Peyer's patch (tissue), 4 donors: Measurements from ENCODE around the gene ALG1. TPM values are rescaled to one million over a fixed set of nuclear protein-coding genes. Genes with fewer than 3 reads are reported as not detected.
"Not testable (repeated sequence)": the region's sequence is repeated elsewhere in the genome, so short reads cannot be mapped to it uniquely, and the experiment has no call there.

Source experiments
- DNase-seq, 3 donors: peaks; one replicate each; pipeline ENCODE4 v3.0.0-alpha.2; 2017 to 2019
- H3K27ac ChIP-seq, 4 donors: fragments of 200-600 bp; sonication (generic); one replicate each; pipeline ENCODE4 v1.5.1; 2016 to 2019
- H3K27me3 ChIP-seq, 2 donors: fragments of 200-600 bp; sonication (generic); one replicate each; pipeline ENCODE4 v1.5.1; 2019
- H3K36me3 ChIP-seq, 3 donors: fragments of 200-600 bp; sonication (generic); one replicate each; pipeline ENCODE4 v1.5.1; 2016 to 2019
- H3K4me1 ChIP-seq, 4 donors: fragments of 200-600 bp; sonication (generic); one replicate each; pipeline ENCODE4 v1.5.1; 2016 to 2019
- H3K4me3 ChIP-seq, 4 donors: fragments of 200-600 bp; sonication (generic); 1 replicate in 3 of 4; 2 replicates in 1 of 4; pipeline ENCODE4 v1.5.1; 2016 to 2019; ENCODE audit warnings: mild to moderate bottlenecking in 1 of 4
- H3K9me3 ChIP-seq, 4 donors: fragments of 200-600 bp; sonication (generic); one replicate each; pipeline ENCODE4 v1.5.1; 2016 to 2019; ENCODE audit warnings: mild to moderate bottlenecking in 1 of 4
- POLR2A ChIP-seq, 2 donors: fragments of 450-650 bp; IDR thresholded peaks; one replicate each; pipeline ENCODE4 v1.5.1; 2017; ENCODE audit warnings: antibody characterized with exemption in 2 of 2, mild to moderate bottlenecking in 2 of 2, moderate library complexity in 2 of 2
- total RNA-seq, 4 donors: library from RNA; depleted of rRNA; stranded (reverse); fragments of >200 nt; gene quantifications; one replicate each; pipeline ENCODE4 v1.1.0, GENCODE V29; 2016
- TF ChIP-seq, protein P1 (sequence below), 6 experiments: fragments of 450-650 bp in 4 of 6; fragments of 200-600 bp in 2 of 6; sonication (generic) in 1 of 6; IDR thresholded peaks; one replicate each; pipeline ENCODE4 v1.5.1; 2017 to 2019; ENCODE audit warnings: antibody characterized with exemption in 6 of 6, mild to moderate bottlenecking in 3 of 6, moderate library complexity in 1 of 6

Gene ALG1
- total RNA-seq, 4 donors from 2014 or later: 17.8 to 33.9 (median 23.4) TPM

DNA sequence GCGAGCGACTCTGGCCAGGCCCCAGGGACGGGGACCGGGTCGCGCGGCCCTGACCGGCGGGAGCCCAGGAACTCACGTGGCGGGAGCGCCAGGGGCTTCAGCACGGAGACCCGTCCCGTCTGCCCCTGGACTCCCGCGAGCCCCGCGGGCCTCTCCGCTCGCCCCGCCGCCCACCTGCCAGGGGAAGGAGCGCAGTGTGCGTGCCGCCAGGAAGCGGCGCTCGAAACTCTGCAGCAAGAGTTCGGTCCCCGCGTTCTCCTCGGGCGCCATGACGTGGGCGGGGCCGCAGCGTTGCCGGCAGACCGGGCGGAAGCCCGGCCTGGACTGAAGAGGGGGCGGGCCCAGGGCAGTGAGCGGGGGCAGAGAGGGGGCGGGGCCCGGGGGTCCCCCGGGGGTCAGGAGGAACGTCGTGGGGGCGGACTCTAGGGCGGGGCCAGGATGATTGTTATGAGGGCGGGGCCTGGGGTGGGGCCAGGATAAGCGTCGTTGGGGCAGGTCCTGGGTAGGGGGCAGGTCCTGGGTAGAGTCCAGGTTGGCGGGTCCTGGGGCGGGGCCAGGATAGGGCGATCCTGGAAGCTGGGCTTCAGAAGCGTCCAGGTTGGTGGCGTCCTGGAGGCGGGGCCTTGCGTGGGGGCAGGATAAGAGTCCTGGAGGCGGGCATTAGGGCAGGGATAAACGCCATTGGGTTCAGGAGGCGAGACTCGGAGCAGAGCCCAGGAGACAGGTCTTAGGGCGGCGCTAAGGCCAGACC, 26.0 kb downstream of the ALG1 start, which contains the start of gene EEF2KMT:
EEF2KMT (minus strand) TSS at position 326 of the 751 bp plus-strand sequence; CDS start at position 270, 56 bp downstream.
- H3K9me3 ChIP-seq: not testable (repeated sequence)

DNA sequence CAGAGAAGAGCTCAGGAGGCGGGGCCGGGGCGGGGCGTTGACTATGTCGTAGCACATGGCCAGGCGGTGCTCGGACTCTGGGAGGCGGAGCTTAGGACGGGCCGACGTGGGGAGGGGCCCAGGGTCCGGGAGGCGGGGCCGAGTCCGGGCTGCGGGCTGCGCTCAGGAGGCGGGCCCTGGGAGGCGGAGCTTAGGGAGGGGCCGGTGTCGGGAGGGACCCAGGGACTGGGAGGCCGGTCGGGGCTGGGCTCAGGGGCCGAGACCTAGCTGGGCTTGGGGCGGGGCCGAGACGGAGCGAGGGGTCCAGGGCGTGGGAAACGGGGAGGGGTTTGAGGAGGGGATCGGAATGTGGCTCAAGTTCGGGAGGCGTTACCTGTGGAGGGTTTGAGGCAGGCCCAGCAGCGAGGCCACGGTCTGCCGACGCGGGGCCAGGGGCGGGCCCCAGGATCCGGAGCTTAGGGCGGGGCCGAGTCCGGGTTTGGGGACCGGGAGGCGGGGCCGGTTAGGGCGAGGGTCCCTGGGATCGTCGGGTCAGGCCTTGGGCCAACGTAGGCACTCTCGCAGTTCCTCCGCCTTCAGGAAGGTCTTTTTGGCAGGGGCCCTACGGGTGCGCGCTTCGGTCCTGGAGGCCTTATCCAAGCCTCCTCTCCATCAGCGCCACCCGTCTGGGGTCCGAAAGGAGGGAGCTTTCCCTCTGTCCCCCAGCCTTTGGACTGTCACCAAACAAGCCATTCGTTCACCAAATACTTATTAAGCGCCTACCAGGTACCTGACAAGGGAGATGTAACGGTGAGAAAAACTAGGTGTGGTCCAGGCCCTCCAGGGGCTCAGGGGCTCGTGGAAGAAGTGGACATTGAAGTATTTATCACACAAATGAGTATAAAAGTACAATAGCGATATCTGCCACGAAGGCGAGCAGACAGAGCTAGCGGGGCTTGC, 26.8 kb downstream of the ALG1 start:
- not testable (repeated sequence) for H3K27me3 ChIP-seq, H3K36me3 ChIP-seq, H3K9me3 ChIP-seq, H3K4me1 ChIP-seq
- Histone ChIP-seq H3K27ac (peak overlapping the region; percentile 74 to 91 (median 83)), H3K4me3 (peak overlapping the region; percentile 72 to 99 (median 89))
- DNase-seq: peak; percentile 86 to 98 (median 87)

More for the DNA sequence above, 26.0 kb downstream of the ALG1 start, which contains the start of gene EEF2KMT:
- peak; percentile 97 to 99 (median 99) for DNase-seq
- not testable (repeated sequence) for H3K27me3 ChIP-seq, H3K36me3 ChIP-seq, H3K4me1 ChIP-seq
- peak within 1 kb of the TSS; percentile 72 to 99 (median 89) for H3K4me3 ChIP-seq
- peak within 1 kb of the TSS; percentile 74 to 91 (median 83) for H3K27ac ChIP-seq
- peak in 1 of 2 donors; percentile 12 for TF ChIP-seq POLR2A (IDR thresholded peaks at IDR 0.05)

DNA sequence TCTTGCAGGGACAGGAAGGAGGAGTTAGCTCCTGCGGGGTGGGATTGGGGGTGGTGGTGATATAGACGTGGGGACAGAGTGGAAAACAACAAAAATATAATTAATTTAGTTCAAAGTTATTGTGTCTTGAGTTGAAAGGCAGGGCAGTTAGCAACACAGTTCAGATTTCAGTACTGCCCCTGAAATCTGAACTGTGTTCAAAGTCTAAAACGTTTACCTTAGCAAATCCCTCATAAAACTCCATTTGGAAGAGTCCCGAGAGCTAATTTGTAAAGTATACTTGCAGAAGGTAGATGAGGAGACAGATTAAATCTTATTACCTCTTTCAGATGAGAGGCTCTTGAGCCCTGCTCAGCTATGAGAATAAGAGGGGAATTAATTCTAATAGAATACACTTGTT, 27.5 kb downstream of the ALG1 start:
- DNase-seq: not testable (repeated sequence)
- H3K27ac ChIP-seq: peak overlapping the region in 3 of 4 donors; percentile 74 to 91 (median 85)

DNA sequence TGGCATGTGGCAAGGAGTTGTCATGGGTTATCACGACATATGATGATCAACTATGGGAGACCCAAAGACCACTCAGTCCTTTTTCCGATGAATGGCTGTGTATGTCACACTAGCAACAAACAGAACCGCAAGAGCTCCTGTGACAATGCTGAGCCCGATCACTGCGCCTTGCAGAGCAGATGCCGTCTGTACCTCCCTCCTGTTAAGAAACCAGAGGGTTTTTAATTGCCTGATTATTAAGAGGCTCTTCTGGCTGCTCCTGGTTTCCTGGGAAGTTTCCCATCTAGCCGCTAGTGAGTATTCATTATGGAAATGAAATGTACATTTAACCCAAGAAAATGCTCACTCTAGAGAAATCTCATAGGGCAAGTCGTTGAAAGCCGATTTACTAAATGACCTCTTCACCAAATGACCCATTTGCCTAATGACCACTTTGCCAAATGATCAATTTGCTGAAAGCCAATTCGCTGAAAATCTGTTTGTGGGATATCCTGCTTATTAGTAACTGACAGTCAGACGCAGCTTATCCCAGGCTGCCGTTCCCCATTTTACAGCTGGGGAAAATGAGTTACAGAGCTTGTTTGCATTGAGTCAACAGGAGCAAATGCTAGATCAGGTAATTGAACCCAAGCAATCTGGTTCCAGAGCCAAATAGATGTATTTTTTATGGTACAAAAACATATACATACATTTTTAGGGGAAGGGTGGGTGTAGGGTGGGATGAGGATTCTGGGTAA, 31.8 kb downstream of the ALG1 start:
- not testable (repeated sequence) for H3K9me3 ChIP-seq, H3K4me3 ChIP-seq, H3K27me3 ChIP-seq, DNase-seq, H3K36me3 ChIP-seq, H3K27ac ChIP-seq, H3K4me1 ChIP-seq

More for the DNA sequence above, 27.5 kb downstream of the ALG1 start:
- not testable (repeated sequence) for H3K27me3 ChIP-seq, H3K36me3 ChIP-seq, H3K4me1 ChIP-seq, H3K9me3 ChIP-seq
- peak overlapping the region in 2 of 4 donors; percentile 52 to 99 for H3K4me3 ChIP-seq

DNA sequence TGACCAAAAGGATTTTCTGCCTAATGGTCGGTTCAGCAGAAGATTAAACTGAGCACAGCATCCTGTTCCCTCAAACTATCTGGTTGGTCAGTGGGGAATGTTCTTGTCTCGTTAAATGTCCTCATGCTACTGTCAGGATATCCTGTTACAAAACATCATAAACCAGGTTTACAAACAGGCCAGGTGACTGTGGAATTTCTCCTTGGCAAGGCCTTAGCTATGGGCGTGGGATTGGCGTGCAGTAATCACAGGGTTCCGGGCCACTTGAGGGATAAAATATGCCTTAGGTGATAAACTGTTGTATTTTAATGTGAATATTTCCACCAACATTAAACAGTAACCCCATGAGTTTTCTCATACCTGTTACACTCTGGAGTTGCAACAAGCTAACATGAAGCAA, 33.4 kb downstream of the ALG1 start:
- H3K4me1 ChIP-seq, H3K4me3 ChIP-seq, DNase-seq, H3K27me3 ChIP-seq, H3K27ac ChIP-seq, H3K9me3 ChIP-seq, H3K36me3 ChIP-seq: not testable (repeated sequence)

DNA sequence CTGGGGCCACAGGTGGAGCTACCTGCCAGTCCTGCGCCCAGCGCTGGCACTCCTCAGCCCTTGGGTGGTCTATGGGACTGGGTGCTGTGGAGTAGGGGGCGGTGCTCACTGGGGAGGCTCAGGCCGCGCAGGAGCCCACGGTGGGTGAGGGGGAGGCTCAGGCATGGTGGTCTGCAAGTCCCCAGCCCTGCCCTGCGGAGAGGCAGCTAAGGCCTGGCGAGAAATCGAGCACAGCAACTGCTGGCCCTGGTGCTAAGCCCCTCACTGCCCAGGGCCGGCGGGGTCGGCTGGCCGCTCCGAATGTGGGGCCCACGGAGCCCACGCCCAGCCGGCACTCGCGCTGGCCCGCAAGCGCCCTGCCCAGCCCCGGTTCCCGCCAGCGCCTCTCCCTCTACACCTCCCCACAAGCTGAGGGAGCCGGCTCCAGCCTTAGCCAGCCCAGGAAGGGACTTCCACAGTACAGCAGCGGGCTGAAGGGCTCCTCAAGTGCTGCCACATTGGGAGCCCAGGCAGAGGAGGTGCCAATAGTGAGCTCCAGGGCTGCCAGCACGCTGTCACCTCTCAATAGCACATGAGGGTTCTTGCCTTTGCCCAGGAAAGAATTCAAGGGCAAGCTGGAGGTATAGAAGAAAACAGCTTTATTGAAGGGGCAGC, 37.0 kb downstream of the ALG1 start:
- DNase-seq: no peak
- no peak overlapping the region for H3K27ac ChIP-seq
- no peaks in the 10 kb centered on the region for H3K27me3 ChIP-seq
- H3K9me3 ChIP-seq: no peaks in the 10 kb centered on the region
- no peak overlapping the region for H3K4me3 ChIP-seq
- no peaks in the 10 kb centered on the region for H3K4me1 ChIP-seq
- no peaks in the 10 kb centered on the region for H3K36me3 ChIP-seq
- TF ChIP-seq POLR2A (IDR thresholded peaks at IDR 0.05): no peak
- TF ChIP-seq, protein P1, sequence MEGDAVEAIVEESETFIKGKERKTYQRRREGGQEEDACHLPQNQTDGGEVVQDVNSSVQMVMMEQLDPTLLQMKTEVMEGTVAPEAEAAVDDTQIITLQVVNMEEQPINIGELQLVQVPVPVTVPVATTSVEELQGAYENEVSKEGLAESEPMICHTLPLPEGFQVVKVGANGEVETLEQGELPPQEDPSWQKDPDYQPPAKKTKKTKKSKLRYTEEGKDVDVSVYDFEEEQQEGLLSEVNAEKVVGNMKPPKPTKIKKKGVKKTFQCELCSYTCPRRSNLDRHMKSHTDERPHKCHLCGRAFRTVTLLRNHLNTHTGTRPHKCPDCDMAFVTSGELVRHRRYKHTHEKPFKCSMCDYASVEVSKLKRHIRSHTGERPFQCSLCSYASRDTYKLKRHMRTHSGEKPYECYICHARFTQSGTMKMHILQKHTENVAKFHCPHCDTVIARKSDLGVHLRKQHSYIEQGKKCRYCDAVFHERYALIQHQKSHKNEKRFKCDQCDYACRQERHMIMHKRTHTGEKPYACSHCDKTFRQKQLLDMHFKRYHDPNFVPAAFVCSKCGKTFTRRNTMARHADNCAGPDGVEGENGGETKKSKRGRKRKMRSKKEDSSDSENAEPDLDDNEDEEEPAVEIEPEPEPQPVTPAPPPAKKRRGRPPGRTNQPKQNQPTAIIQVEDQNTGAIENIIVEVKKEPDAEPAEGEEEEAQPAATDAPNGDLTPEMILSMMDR (IDR thresholded peaks at IDR 0.05): no peak

DNA sequence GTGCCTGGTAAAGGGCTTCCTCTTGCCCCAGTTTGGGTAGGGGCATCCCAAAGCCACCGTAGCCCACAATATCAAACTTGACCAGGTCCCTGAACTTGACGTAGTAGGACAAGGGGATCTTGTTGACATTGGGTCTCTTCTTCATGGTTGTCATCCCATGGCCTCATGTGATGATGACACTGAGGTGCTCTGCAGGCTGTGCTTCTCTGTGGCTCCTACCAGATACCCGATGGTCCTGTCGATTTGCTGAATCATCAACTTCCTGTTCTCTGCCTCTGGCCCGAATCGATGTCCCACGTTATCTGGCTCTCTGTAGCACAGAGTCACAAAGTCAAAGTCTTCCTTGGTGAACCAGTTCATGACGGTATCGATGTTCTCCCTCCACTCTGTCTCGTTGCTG, 39.3 kb downstream of the ALG1 start:
- H3K36me3 ChIP-seq, H3K27me3 ChIP-seq, DNase-seq, H3K9me3 ChIP-seq, H3K4me1 ChIP-seq, H3K4me3 ChIP-seq, H3K27ac ChIP-seq: not testable (repeated sequence)

DNA sequence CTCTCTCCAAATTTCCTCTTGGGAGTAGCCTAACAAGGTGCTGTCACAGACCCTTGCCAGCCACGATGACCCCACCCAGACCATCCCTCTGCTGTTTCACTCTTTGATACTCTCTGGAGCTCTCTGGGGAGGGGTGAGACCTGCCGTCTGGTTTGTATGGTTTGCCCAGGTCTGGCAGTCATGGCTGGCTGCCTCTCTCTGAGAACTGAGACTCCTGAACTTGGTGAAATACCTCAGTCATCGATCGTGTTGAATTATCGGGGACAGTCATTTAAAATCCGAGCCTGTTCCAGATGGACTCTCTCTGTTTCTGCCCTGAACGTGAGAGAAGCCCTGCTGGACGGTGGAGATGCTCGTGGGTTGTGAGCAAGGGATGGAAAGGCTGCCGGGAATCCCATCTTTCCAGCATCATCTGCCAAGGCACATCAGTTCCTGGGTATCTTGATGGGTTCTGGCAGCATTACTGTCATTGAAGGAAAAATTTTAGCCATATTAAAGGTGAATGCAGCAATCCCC, 45.2 kb downstream of the ALG1 start:
- H3K4me1 ChIP-seq, H3K27ac ChIP-seq, DNase-seq, H3K27me3 ChIP-seq, H3K36me3 ChIP-seq, H3K9me3 ChIP-seq: not testable (repeated sequence)
- H3K4me3 ChIP-seq: peak overlapping the region in 1 of 4 donors; percentile 16

DNA sequence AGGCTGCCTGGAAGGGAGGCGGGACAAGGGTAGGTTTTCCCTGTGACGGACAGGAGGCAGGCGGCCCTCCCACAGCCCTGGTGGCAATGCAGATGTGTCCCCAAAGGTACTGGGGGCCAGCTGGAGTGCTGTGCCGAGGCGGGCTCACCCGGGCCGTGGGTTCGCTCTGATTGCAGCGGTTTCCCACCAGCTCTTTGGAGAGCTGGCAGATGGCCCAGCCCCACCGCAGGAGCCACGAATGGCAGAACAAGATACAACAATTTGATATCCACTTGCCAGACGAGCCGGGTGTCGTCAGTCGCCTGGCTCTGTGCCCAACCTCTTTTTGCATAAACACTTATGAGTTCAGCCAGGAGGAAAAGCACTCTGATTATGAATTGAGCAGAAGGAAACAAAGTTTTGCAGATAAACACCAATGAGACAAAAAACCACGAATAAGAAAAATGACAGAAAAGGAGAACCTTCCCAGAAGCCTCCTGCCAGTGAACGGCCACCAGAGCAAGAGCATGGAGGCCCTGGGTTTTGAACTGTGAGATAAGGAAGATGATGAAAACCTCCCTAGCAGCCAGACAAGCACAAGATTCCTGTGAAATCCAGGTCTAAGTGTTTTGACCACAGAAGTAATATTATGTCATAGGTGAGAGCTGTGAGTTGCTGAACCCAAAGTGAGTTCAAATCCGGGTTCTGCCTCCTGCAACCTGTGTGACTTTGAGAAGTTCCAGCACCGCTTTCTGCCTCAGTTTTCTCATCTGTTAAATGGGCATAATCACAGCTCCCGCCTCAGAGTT, 45.9 kb downstream of the ALG1 start:
- peak; percentile 43 to 68 (median 57) for DNase-seq
- H3K27ac ChIP-seq, H3K9me3 ChIP-seq, H3K4me1 ChIP-seq, H3K36me3 ChIP-seq, H3K27me3 ChIP-seq: not testable (repeated sequence)
- peak overlapping the region in 1 of 4 donors; percentile 16 for H3K4me3 ChIP-seq

DNA sequence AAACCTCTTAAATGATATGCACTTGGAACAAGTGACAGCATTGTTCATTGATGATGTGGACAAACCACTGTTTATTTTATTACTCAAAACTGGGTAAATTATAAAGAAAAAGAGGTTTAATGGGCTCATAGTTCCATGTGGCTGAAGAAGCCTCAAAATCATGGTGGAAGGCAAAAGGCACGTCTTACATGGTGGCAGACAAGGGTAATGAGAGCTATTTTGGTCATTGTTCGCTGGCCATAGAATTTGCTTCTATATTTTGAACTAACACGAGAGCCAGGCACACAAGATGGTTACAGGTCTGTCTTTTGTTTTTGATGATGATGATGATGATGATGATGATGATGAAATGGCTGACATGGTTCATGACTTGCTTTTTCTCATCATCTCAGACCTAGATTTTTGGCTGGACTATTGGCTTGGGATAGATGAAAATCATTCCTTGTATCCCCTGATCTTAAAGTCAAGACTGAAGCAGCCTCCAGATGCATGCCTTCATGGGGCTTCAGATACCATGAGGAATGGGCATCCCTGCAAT, 59.9 kb downstream of the ALG1 start:
- not testable (repeated sequence) for H3K27ac ChIP-seq, H3K4me3 ChIP-seq, H3K4me1 ChIP-seq, H3K36me3 ChIP-seq, DNase-seq, H3K9me3 ChIP-seq, H3K27me3 ChIP-seq

DNA sequence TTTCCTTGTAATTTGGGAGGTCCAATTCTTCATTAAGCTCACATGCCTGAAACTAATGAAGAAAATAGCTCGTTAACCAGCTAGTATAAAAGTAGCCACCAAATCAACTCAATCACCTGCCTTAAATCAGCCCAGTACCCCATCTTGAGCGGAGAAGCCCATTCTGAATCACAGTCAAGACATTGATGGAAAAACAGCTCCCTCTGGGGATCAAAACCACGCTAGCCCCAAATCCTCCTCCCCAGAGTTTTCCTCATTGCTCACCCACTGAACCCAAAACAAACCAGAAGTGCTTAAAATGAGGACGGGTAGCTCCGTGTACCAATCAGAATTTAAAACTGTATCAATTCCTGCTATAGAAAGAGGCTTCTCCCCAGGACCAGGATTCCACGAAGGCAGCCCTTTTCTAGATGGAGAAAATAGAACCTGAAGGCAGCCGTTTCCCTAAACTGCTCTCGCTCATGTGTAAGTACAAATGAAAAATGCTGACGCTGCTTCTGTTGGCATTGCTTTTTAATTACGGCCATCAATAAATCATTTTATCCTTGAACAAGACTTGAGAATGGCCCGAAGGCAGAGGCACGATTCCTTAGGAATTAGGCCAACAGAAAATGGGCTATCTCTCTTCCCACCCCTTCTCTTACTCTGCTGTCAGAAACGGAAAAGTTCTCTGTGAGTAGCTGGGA, 61.4 kb downstream of the ALG1 start:
- not testable (repeated sequence) for H3K4me1 ChIP-seq, H3K36me3 ChIP-seq, H3K4me3 ChIP-seq, DNase-seq, H3K27me3 ChIP-seq, H3K9me3 ChIP-seq, H3K27ac ChIP-seq
